ENCODE results near the gene PIK3R5.

The PIK3R5 gene

GRCh38 chr17:8875436-8875835 is 90.1 kb downstream of the PIK3R5 start:
- DNase-seq (ENCODE audit: low spot score), result no peak

GRCh38 chr17:8873801-8874715 is 91.4 kb downstream of the PIK3R5 start:
- no peak for DNase-seq (ENCODE audit: low spot score)

DNA sequence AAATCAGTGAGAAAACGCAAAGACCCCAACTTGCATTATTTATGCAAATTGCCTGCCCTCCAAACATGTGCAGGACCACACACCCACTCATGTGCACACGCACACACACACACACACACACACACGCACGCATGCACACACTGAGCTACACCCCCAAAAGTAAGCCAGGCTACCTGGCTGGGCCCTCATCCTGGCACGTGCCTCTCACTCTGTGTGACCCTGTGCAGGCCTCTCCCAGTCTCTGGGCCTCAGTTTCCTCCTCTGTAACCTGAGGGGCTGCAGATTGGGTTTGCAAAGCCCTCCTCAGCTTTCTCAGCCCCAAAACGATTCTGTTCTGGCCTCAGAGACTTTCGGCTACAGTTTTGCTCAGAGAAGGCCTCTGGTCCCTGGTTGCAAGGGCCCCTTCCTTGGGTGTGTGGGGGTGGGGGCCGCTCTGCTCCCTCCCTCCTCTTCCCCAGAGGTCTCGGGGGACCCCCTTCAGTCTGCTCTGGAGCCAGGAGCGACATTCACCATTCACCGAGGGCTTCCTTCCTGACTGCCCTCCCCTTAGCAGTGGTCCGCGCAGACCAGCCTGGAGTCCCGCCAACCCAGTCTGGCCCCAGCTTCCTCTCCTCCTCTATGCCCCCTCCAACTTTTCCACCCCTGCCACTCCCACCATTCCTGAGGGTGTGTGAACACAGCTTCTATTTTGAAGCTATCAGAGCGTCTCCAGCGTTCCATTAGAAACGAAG is 92.6 kb downstream of the PIK3R5 start:
- no peak for DNase-seq (ENCODE audit: low spot score)

GRCh38 chr17:8872036-8872704 is 93.3 kb downstream of the PIK3R5 start:
- no peak for DNase-seq (ENCODE audit: low spot score)

DNA sequence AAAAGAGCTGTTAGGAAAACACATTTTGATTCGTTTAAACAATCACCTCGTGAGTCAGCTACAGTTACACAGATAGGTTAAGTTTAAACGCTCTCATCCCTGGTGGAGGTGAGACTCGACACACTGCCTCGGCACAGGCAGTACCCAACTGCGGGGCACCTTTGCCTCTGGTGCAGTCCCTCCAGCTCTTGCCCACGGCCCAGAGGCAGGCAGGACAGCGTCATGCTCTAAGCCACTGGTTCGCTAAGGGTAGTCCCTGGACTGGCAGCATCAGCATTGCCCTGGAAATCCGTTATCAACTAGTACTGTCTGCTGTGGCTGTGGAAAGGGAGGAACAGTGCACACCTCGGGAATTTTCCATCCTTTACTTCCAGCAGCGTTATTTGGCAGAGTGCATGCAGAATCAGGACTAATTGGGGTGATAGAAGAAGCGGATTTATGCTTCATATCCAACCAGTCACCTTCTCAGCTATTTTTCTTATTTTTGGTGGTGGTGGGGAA is 94.4 kb downstream of the PIK3R5 start:
- no peak for DNase-seq (ENCODE audit: low spot score)

- DNase-seq (ENCODE audit: low spot score), result no peak
Measured at GRCh38 chr17:8870406-8871040, 95.0 kb downstream of the PIK3R5 start.

- no peak for DNase-seq (ENCODE audit: low spot score)
Measured at GRCh38 chr17:8869114-8869815, 96.2 kb downstream of the PIK3R5 start.

DNA sequence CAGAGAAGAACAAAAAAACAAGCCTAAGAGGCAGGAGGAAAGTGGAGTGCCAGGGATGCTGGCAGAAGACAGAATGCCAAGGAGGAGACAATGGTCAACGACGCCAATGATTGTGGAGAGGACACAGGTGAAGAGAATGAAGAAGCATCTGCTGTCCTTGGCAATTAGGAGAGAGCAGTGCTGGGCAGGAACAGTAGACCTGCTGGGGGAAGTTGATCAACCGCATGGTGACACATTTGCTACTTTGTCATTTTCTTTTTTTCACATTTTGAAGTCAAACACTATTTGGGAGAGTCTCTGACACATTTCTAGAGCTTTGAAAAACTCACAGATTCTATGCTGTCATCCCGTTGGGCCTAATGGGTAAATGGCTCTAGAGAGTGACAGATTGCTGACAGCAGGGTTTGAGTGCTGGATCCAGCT is 97.0 kb downstream of the PIK3R5 start:
- no peak for DNase-seq (ENCODE audit: low spot score)

DNA sequence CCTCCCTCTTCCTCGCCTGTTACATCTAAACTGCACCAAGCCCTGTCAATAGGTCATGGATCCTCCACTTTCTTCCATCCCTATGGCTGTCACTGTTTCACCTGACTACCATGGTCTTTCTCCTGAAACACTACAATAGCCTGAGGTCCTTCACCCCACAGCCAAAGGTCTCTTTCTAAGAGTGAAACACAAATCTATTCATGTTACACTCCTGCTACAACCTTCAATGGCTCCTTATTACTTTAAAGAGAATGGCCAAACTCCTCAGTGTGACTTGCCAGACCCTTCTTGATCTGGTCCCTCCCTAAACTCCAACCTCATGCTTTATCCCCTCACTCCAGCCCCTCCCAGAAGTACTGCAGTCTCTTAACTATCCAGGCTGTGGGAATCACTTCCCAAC is 97.4 kb downstream of the PIK3R5 start:
- DNase-seq (ENCODE audit: low spot score), result no peak

DNA sequence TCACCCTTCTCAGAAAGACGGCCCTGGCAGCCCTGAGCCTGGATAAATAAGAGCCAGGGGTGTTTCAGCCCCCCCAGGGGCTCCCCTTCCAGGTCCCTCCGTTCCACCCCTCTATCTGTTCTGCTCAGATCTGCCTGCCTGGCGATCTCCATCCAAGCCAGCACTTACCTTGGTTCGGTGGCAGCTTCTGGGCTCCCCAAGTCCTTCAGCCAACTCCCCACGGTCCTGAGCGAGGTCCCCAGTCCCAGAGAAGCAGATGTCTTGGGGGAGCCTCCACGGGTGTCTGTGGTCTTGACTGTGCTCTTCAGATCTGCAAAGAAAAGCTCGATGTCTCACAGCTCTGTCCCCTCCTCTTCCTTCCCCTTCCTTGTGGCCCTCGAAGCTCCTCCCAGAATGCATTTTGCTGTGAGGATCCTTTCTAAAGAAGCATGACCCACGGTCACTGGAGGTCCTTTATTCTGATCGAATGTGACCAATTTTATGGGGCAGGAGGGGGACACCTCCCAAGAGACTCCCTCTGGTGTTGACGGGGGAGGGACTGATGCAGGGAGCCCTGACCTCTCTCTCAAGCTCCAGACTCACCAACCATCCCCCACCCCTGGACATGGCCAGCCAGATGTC is 98.0 kb downstream of the PIK3R5 start, which contains the start of gene PIK3R6:
PIK3R6 (minus strand) TSS at position 314 of the 621 bp plus-strand sequence. CDS start 17,880 bp downstream, outside the sequence.
- no peak for DNase-seq (ENCODE audit: low spot score)

DNA sequence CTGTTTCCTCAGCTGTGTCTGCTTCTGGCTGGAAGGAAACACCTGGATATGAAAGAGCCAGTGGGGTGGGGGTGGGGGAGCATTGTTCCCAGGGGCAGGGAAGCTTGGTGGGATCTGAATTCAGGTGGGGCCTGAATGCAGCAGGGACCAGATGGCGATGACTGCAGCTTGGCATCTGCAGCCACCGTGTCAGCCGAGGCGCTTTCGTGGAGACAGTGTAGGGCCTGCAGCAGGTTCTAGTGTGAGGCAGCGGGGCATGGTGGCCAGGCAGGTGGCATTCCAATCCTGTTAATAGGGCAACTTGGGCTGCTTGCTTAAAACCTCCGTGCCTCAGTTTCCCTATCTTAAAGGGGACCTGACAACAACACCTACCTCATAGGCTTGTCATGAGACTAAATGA is 99.7 kb downstream of the PIK3R5 start:
- no peak for DNase-seq (ENCODE audit: low spot score)

- DNase-seq (ENCODE audit: low spot score), result no peak
Measured at GRCh38 chr17:8865385-8865784, 100.1 kb downstream of the PIK3R5 start.

GRCh38 chr17:8862213-8863056 is 103.1 kb downstream of the PIK3R5 start:
- no peak for DNase-seq (ENCODE audit: low spot score)

- DNase-seq (ENCODE audit: low spot score), result no peak
Measured at GRCh38 chr17:8861495-8862181, 103.9 kb downstream of the PIK3R5 start.

DNA sequence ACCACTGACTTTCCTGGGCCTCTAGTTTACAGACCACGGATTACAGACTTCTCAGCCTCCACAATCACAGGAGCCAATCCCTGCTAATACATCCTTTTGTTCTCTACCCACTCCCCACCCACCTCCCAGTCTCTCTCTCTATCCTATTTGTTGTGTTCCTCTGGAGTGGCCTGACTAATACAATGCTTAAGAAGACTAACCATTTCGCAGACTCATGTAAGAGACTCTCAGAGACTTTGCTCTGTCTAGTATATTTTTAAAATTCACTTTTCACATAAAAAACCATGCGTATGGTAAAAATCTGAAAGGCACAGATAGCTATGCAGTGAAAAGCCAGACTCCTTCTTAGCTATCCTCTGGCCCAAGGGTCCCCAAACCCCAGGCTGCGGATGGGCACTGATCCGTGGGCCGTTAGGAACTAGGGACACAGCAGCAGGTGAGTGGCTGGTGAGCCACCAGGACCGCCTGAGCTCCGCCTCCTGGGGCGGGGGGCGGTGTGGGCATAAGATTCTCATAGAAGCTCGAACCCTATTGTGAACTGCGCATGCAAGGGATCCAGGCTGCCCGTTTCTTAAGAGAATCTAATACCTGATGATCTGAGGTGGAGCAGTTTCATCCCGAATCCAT is 105.6 kb downstream of the PIK3R5 start:
- DNase-seq (ENCODE audit: low spot score), result no peak

DNA sequence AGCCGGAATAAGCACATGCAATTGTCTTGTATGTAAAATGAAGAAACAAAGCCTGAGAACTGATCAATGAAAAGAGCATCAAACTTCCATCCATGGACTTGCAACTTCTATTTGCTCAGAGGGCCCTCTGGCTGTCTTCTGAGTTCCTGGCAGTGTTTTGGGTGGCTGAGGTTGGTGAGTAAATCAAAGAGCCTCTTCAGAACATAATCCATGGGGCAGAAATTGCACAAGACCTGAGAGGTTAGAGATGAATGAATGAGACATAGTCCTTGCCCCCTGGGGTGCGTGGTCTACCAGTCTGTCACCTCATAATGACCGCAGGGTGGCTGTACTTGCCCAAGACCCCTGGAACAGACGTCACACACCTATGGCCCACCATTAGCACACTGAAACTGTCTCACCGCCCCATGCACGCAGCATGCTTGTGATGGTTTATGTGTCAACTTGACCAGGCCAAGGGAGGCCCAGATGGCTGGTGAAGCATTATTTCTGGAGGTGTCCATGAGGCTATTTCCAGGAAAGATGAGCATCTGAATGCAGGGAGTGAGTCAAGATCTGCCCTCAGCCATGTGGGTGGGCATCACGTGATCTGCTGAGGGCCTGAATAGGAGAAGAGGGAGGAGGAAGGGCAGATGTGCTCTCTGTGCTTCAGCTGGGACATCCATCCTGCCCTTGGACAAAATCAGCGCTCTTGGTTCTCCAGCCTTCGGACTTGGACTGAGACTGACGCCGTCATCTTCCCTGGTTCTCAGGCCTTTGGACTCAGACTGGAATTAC is 106.3 kb downstream of the PIK3R5 start:
- DNase-seq (ENCODE audit: low spot score), result no peak

DNA sequence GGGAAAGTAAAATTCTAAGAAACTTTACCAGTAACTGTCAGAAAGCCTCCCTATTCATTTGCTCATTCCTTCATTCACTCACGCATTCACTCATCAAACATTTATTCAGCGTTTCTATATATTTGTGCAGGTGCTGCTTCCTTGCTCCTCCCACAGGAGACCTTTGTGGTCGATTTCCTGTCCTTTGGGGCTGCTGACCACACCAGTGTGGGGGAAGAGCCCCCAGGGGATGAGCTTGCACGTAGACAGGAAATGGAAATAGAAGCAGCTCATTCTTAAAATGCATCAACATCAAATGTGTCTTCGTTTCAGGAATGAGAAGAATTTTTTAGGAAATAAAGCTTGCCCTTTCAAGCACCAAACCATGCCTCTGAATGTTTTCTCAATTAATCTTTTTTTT is 107.6 kb downstream of the PIK3R5 start:
- no peak for DNase-seq (ENCODE audit: low spot score)

All from kidney capillary endothelial cell (primary cell).